Measurements from ENCODE around the gene DNAH6.
"Not testable (repeated sequence)": the region's sequence is repeated elsewhere in the genome, so short reads cannot be mapped to it uniquely, and the experiment has no call there.

Gene DNAH6

GRCh38 chr2:84847326-84848050 is 331.2 kb downstream of the DNAH6 start:
- no peak for DNase-seq

DNA sequence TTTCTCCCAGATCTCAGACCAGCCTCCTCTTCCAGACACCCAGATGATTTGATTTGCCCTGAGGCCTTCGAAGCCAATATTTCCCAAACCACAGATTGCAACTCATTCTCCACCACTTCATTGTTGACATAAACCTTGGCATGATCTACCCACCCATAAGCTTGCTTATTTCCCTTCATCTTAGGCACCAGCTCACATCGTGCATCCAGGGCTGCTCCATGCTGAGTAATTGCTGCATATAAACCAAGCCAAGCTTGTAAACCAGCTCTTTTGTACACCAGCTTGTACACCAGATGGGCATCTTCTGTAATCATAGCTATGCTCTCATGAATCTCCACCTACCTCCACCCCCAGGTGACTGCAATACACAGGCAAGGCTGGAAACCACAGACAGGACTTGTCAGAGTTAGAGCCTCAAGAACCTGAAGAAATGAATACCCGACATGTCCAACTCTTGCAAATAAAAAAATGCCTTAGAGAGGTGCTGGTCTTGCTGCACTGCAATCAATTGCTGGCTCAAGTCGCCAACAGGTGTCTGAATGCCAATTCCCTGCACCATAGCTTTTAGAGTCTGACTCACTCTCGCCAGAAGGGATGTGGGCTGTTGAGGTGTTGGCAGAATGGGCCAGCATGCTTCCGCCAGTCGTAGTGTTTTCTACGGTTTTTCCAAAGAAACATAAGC is 333.1 kb downstream of the DNAH6 start:
- DNase-seq, result no peak

DNA sequence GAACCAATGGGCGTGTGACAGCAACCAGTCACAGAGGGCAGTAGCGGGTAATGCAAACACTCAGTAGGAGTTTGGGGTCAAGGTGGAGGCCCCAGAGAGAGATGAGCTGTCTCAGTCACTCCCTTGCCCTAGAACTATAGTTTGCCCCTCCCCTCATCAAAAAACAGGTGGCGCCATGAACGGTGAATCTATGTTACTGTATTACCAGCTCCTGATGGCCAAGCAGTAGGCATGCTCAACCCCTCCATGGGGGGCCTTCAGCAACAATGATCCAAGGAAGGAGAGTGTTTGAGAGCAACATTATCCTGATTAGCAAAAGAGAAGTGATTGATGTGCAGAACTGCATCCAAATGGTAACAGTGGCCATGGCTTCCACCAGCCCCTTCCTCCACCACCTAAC is 334.2 kb downstream of the DNAH6 start:
- DNase-seq, result no peak

DNA sequence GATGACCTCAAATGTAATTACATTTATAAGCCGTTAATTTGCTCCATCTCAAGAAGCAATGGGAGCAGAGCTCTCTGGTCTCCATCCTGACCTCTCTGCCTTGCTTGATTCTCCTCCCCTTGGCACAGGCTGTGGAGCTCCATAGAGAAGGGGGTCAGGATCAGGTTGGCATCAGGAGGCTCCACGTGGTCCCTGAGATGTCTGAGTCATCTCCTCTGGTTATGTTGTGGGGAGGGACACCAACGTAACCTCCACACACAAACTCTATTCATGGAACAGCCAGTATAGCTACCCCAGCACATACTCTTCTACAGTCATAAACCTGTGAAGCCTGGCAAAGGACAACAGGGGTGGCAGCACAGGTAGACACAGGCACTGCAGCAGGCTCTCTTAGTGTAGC is 335.6 kb downstream of the DNAH6 start:
- DNase-seq, result no peak

- DNase-seq, result no peak
Measured at GRCh38 chr2:84854850-84855249, 338.6 kb downstream of the DNAH6 start.

DNA sequence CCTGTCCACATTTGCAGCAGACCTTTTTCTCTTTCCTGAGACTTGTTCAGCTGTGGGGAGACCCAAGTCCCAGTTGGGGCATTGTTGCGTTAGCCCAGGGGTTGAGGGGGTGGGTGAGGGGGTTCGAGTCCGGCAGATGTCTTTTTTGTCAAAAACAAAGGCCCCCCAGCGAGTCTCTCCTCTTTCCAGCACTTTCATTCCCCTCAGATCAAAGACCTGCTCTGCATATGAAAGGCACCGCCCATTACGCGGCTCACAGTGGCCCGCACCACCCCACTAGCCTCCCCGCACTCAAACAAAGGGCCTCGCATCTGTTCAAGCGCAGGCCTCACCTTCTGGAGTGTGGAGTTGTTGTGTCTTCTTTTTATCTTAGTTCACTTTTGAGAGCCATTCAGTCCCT is 339.4 kb downstream of the DNAH6 start:
- DNase-seq, result no peak

DNA sequence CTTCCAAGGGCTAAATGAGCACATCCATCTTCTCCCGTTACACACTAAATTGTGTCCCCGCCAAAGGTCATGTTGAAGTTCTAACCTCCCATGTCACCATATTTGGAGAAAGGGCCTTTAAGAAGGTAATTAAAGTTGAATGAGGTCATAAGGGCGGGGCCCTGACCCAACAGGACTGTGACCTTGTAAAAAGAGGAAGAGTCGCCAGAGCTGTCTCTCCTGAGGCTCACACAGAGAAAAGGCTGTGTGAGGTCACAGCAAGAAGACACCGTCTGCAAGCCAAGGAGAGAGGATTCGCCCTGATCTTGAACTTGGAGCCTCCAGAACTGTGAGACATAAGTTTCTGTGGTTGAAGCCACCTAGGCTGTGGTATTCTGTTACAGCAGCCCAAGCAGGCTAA is 340.5 kb downstream of the DNAH6 start:
- no peak for DNase-seq

- DNase-seq, result no peak
Measured at GRCh38 chr2:84857566-84857965, 341.3 kb downstream of the DNAH6 start.

DNA sequence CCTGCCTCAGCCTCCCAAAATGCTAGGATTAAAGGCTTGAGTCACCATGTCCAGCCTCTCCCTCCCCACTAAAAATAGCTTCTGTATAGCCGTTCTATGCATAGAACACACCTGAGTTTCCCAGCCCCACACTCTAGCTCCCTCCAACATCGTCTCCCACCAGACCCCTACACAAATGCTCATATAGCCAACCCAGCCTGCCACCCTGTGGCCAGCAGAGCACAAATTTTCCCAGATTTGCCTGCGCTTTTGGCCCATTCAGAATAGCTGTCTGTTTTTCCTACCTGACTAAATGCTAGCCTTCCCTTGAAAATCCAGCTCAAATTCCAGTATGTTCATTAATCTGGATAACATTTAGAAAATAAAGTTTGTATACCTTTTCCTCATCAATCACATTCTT is 341.8 kb downstream of the DNAH6 start:
- no peak for DNase-seq

GRCh38 chr2:84858937-84859336 is 342.6 kb downstream of the DNAH6 start:
- no peak for DNase-seq

- DNase-seq, result no peak
Measured at GRCh38 chr2:84861539-84861938, 345.2 kb downstream of the DNAH6 start.

GRCh38 chr2:84862006-84862405 is 345.7 kb downstream of the DNAH6 start:
- DNase-seq, result no peak

- no peak for DNase-seq
Measured at GRCh38 chr2:84865181-84865783, 349.0 kb downstream of the DNAH6 start.

DNA sequence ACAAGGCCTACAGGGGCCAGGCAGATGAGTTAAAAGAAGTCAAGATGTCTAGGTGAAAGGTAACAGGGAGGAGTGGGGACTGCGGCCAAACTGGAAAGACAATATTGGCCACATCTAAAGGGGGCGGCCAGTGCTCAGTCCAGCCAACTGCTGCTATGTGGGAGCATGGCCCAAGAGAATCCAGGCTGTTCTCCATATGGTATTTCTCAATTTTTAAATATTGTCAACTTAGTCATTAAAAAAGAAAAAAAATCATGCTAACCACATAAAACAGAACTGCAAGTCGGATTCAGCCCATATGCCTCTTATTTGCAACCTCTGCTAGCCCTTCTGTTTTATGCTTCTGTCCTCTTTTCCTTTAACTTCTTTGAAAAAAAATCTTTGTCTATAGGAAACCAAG is 349.8 kb downstream of the DNAH6 start:
- no peak for DNase-seq

GRCh38 chr2:84868327-84868726 is 352.0 kb downstream of the DNAH6 start:
- DNase-seq, result not testable (repeated sequence)
